ENCODE measurements around the gene KCNMB2. TPM values are rescaled to one million over a fixed set of nuclear protein-coding genes. Genes with fewer than 3 reads are reported as not detected.

KCNMB2 gene
- total RNA-seq, 4 donors from 2014 or later: not detected

DNA sequence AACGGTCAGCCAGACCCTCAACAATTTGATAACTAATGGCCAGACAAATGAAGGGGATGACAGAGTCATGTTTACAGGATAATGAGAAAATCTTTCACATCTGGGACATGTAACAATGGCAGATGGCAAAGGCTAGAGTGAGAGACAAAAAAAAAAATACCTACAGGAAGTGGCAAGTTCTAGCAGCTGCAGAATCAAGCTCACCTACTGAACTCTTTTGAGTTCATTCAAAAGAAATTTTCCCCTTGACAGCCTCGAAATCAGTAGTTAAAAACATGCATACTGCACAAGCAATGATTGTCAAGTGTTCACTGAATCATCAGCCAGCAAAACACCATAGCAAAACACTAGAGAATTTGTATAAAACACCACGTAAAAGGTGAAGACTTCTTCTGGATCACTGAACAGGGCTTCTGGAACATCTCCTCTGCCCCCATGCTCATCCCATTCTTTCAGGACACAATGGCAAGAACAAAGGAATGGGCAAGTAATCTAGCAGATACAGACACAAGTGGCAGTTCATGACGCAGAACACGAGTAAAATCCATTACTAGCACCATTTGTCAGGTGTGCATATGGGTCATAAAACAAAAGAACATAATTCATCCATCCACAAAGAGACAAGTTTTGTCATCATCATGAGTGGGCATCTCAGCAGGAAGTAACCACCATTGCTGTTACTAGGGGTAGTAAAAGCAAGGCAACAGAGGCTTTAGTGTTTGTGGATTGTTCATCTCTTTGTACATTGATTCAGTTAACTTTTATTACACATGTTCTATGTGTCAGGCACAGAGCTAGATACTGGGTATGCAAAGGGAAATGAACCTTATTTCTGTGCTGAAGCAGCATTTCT, 13.8 kb upstream of the KCNMB2 start:
- intact Hi-C loops (cut with DNase I; ENCODE audit: low total_unique reads) (no loop called here), in situ Hi-C loops (cut with MboI; ENCODE audit: low sequenced_read_pairs in 4 of 4) (no loop called here)
- ATAC-seq: no peak
- TF ChIP-seq, protein P1, sequence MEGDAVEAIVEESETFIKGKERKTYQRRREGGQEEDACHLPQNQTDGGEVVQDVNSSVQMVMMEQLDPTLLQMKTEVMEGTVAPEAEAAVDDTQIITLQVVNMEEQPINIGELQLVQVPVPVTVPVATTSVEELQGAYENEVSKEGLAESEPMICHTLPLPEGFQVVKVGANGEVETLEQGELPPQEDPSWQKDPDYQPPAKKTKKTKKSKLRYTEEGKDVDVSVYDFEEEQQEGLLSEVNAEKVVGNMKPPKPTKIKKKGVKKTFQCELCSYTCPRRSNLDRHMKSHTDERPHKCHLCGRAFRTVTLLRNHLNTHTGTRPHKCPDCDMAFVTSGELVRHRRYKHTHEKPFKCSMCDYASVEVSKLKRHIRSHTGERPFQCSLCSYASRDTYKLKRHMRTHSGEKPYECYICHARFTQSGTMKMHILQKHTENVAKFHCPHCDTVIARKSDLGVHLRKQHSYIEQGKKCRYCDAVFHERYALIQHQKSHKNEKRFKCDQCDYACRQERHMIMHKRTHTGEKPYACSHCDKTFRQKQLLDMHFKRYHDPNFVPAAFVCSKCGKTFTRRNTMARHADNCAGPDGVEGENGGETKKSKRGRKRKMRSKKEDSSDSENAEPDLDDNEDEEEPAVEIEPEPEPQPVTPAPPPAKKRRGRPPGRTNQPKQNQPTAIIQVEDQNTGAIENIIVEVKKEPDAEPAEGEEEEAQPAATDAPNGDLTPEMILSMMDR (IDR thresholded peaks at IDR 0.05 in 4 of 5, conservative IDR thresholded peaks at IDR 0.05 in 1 of 5): no peak
- TF ChIP-seq POLR2A (IDR thresholded peaks at IDR 0.05): no peak
- no peak overlapping the region for H3K4me3 ChIP-seq
- H3K36me3 ChIP-seq: no peaks in the 10 kb centered on the region
- H3K27ac ChIP-seq: no peak overlapping the region
- no peak for DNase-seq
- no peaks in the 10 kb centered on the region for H3K27me3 ChIP-seq
- no peaks in the 10 kb centered on the region for H3K9me3 ChIP-seq
- peaks cover 0 to 4% of the 10 kb centered on the region in 2 donors for H3K4me1 ChIP-seq

DNA sequence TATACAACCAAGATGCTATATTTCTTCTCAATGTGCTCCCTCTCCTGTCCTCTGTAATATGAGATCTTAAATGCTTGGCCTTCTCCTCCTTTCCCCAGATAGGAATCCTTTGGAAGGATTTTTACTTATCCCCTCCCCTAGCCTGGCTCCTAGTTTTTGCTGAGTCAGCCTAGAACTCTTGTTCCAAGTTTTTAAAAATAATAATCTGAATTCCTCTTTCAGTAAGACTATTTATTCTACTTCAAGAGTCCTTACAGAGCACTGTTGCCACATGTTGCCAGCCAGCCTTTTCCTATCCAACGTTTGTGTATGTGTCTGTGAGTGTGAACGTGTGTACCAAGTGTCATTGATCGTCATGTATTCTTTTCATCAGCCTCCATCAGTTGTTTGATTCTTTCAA, 11.0 kb upstream of the KCNMB2 start:
- Histone ChIP-seq H3K4me1 (peaks cover 0 to 4% of the 10 kb centered on the region in 2 donors), H3K9me3 (no peaks in the 10 kb centered on the region), H3K36me3 (no peaks in the 10 kb centered on the region), H3K4me3 (no peak overlapping the region), H3K27me3 (no peaks in the 10 kb centered on the region), H3K27ac (no peak overlapping the region)
- DNase-seq (no peak), ATAC-seq (no peak)
- intact Hi-C loops (cut with DNase I; ENCODE audit: low total_unique reads): no loop called here
- TF ChIP-seq POLR2A (IDR thresholded peaks at IDR 0.05): no peak
- TF ChIP-seq, protein P1 (IDR thresholded peaks at IDR 0.05 in 4 of 5, conservative IDR thresholded peaks at IDR 0.05 in 1 of 5): no peak
- in situ Hi-C loops (cut with MboI; ENCODE audit: low sequenced_read_pairs in 4 of 4): no loop called here

DNA sequence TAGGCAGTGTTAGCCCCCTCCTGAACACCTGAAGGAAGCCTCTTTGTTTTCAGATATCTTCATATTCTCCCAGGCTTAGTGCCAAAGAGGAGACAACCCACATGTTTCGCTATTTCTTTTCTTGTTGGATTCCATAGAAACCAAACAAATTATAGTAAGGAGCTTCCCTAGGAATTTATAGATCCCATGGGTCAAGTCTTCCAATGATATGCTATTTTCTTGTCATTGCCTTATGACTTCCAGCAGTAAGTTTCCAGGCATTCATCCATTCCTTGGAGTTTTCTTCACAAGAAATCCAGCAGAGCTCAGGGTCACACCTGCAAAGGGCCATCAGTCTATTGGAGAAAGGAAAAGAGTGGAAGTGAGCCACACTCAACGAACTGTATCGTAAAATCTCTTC, 9.9 kb upstream of the KCNMB2 start:
- no peaks in the 10 kb centered on the region for H3K9me3 ChIP-seq
- peaks cover 0 to 4% of the 10 kb centered on the region in 2 donors for H3K4me1 ChIP-seq
- no peak for ATAC-seq
- TF ChIP-seq POLR2A (IDR thresholded peaks at IDR 0.05): no peak
- TF ChIP-seq, protein P1 (IDR thresholded peaks at IDR 0.05 in 4 of 5, conservative IDR thresholded peaks at IDR 0.05 in 1 of 5): no peak
- in situ Hi-C loops (cut with MboI; ENCODE audit: low sequenced_read_pairs in 4 of 4): no loop called here
- DNase-seq: no peak
- H3K4me3 ChIP-seq: no peak overlapping the region
- intact Hi-C loops (cut with DNase I; ENCODE audit: low total_unique reads): no loop called here
- H3K27me3 ChIP-seq: no peaks in the 10 kb centered on the region
- H3K36me3 ChIP-seq: no peaks in the 10 kb centered on the region
- H3K27ac ChIP-seq: no peak overlapping the region

GRCh38 chr3:178527981-178528380, 8.3 kb upstream of the KCNMB2 start:
- Histone ChIP-seq H3K36me3 (no peaks in the 10 kb centered on the region), H3K27me3 (no peaks in the 10 kb centered on the region), H3K4me3 (no peak overlapping the region), H3K9me3 (no peaks in the 10 kb centered on the region), H3K27ac (no peak overlapping the region), H3K4me1 (peaks cover 0 to 4% of the 10 kb centered on the region in 2 donors)
- DNase-seq (no peak), ATAC-seq (no peak)
- intact Hi-C loops (cut with DNase I; ENCODE audit: low total_unique reads) (no loop called here), in situ Hi-C loops (cut with MboI; ENCODE audit: low sequenced_read_pairs in 4 of 4) (no loop called here)
- no peak for TF ChIP-seq POLR2A (IDR thresholded peaks at IDR 0.05)
- TF ChIP-seq, protein P1 (IDR thresholded peaks at IDR 0.05 in 4 of 5, conservative IDR thresholded peaks at IDR 0.05 in 1 of 5): no peak

Data from gastrocnemius medialis (tissue), 4 donors.